HG02885 (cell line): ENCODE data around the gene ALKBH4.
"Not testable (repeated sequence)": the region's sequence is repeated elsewhere in the genome, so short reads cannot be mapped to it uniquely, and the experiment has no call there.

ENCODE experiments used
- ATAC-seq: cut with Tn5 transposase; IDR thresholded peaks from one replicate; pipeline ENCODE4 v1.9.1; 2021; ENCODE audit warnings: mild to moderate bottlenecking; ENCODE audit not compliant: unreplicated experiment, poor library complexity

ALKBH4 gene

GRCh38 chr7:102456327-102456726, 8.3 kb downstream of the ALKBH4 start:
- no peak for ATAC-seq

- ATAC-seq = no peak
These were observed 9.1 kb downstream of the ALKBH4 start for GRCh38 chr7:102455596-102455995.

- not testable (repeated sequence) for ATAC-seq
These were observed 9.7 kb downstream of the ALKBH4 start for GRCh38 chr7:102454932-102455331.

- no peak for ATAC-seq
These were observed 10.2 kb downstream of the ALKBH4 start for GRCh38 chr7:102454468-102454867.

GRCh38 chr7:102453319-102453718, 11.3 kb downstream of the ALKBH4 start:
- no peak for ATAC-seq

GRCh38 chr7:102452451-102452850, 12.2 kb downstream of the ALKBH4 start:
- ATAC-seq = no peak

- ATAC-seq = no peak
These were observed 13.2 kb downstream of the ALKBH4 start for GRCh38 chr7:102451371-102452054.

GRCh38 chr7:102450242-102450641, 14.4 kb downstream of the ALKBH4 start:
- no peak for ATAC-seq

GRCh38 chr7:102449136-102449535, 15.5 kb downstream of the ALKBH4 start:
- ATAC-seq = no peak

GRCh38 chr7:102447311-102447710, 17.4 kb downstream of the ALKBH4 start:
- ATAC-seq = no peak

GRCh38 chr7:102446387-102447156, 18.1 kb downstream of the ALKBH4 start:
- no peak for ATAC-seq

GRCh38 chr7:102445674-102446071, 19.0 kb downstream of the ALKBH4 start:
- no peak for ATAC-seq

- ATAC-seq = peak; percentile 45
These were observed 19.5 kb downstream of the ALKBH4 start for GRCh38 chr7:102444961-102445673.

GRCh38 chr7:102439963-102440795, 24.5 kb downstream of the ALKBH4 start:
- ATAC-seq = no peak

GRCh38 chr7:102436118-102436517, 28.5 kb downstream of the ALKBH4 start:
- ATAC-seq = no peak

GRCh38 chr7:102434039-102434486, 30.6 kb downstream of the ALKBH4 start:
- no peak for ATAC-seq

- ATAC-seq = peak; percentile 72
These were observed 31.2 kb downstream of the ALKBH4 start, which contains the start of gene ORAI2 for GRCh38 chr7:102433219-102434038. TSS of gene ORAI2 (plus strand) at chr7:102433575. CDS start at chr7:102438957, 5,382 bp downstream.

GRCh38 chr7:102432442-102433218, 32.0 kb downstream of the ALKBH4 start:
- peak; percentile 26 for ATAC-seq
